CD4-positive, alpha-beta T cell treated with Interleukin-4 for 1 hour (primary cell): ENCODE measurements around the gene LAD1.

ENCODE experiments used
- DNase-seq, 2 donors: peaks; one replicate each; pipeline ENCODE4 v3.0.0-alpha.2; 2020 to 2022

Gene LAD1

GRCh38 chr1:201344206-201345080, 54.7 kb downstream of the LAD1 start:
- no peak for DNase-seq

GRCh38 chr1:201341377-201341776, 57.7 kb downstream of the LAD1 start:
- no peak for DNase-seq

DNA sequence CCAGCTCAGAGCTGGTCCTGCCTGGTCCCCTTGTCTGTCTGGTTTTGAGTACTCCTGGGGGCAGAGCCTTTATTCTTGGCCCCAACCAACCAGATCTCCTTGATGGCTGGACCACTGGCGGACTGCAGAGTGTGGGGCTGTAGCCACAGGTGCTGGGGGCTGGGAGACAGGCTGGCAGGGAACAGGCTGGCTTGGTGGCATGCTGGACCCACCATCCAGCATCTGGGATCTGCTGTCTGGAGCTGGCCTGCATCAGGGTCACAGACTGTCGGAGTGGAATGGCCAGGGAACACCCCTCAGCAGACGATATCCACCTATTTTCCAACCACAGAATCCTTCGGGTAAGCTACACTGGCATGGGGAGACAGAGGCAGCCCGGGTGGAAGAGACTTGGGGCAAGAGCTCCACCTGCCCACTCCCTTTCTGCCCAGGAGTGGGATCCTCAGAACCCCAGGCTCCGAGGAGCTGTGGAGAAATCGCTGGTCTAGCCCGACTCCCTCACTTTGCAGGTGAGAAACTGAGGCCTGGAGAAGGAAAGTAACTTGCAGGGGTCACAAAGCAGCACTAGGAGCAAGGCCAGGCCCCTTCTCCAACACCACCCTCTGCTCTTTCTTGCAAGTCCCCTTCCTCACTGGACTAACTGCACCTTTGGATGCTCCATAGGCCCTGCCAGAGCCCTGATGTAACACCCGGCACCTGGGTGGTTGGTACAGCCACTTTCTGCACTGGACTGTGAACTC, 62.2 kb downstream of the LAD1 start:
- DNase-seq, result no peak

DNA sequence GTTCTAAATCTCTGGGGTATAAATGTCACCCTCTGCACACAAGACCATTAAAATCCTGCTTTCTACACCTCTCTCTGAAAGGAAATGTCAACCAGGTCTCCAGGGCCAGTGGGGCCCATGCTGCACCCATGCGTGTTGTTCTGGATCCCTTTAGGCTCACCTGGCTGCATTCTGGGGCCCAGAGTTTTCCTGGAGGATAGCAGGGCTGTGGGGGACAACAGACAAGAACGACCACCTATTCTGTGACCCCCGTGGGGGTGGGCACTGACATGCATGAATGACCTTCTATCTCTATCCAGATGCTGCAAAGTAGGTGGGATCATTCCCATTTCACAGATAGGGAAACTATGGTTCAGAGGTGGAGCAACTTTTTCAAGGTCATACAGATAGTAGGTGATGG, 63.2 kb downstream of the LAD1 start:
- no peak for DNase-seq

DNA sequence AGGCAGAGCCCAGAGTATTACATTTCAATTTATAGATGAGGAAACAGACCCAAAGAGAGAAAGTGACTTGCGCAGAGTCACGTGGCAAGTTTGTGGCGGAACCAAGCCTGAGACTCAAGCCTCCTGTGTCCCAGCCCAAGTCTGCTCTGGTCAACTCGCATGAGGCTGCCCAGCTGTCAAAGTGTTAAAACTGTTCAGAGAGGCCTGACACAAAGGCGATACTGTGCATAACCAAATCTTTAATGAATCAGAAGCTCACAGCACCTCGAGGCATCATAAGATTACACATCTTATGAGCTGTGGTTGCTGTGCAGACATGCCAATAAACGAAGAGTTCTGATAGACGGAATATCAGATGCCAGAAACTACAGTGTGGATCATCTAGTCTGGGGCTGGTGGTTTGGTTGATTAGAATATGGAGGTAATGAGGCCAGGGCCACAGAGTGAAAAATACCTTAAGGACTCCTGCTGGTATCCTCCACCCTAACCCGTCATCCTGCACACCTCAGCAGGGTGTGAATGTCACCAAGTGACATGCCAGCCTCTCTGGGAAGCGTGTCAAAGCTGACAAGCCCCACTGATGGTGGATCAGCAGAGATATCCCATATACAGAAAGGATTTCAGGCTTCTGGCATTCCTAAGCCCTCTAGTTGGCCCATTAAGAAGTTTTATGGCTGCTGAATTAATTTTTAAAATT, 63.8 kb downstream of the LAD1 start:
- DNase-seq, result no peak

DNA sequence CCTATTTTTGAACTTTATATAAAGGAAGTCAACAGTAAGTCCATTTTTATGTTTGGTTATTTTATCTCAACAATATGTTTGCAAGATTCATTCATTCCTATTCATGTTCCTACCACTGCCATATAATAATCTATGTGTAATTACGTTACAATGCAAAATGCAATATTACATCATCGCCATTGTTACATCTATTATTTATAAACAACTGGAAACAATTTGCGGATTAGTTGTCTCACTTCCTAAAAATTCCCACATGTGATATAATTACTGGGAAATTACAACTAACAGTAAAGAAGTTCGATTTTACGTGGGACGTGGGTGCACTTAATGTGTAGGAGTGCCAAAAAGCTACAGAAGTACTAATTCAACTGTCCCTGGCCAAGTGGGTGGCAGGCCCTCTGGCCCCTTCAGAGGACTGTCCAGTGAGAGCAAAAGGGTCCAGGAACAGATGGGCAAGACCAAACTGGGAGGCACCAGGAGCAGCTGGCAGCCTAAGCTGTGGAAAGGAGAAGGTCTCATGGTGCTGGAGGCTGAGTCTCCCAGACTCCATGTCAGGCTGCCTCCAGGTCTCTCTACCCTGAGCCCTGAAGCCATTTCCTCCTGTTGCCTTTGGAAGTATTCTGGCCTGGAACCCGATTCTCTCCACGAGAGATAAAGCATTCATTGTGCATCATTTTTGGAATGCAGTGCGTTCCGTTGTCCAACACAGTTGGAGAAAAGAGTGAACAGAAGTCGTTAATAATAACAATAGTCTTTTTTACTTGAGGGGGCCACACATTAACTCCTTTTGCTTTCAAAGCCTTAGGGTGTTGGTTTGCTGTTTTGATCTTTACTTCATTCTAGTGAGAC, 64.6 kb downstream of the LAD1 start:
- no peak for DNase-seq

- DNase-seq, result no peak
Observed at GRCh38 chr1:201332616-201333335, 66.3 kb downstream of the LAD1 start.

DNA sequence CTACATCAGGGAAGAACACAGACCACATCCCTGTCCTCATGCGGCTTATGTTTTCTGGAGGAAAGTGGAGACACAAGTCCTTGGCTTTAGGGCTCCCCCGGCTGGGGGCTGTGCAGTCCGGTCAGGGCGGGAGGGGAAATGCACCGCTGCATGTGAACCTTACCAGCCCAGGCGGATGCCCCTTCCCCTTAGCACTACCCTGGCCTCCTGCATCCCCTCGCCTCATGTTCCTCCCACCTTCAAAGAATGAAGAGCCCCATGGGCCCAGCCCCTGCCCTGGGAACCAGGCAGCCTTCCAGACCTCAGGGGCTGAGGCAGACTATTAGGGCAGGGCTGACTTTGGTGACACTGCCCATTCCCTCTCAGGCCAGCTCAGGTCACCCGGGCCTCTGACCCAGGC, 67.1 kb downstream of the LAD1 start:
- DNase-seq, result no peak

DNA sequence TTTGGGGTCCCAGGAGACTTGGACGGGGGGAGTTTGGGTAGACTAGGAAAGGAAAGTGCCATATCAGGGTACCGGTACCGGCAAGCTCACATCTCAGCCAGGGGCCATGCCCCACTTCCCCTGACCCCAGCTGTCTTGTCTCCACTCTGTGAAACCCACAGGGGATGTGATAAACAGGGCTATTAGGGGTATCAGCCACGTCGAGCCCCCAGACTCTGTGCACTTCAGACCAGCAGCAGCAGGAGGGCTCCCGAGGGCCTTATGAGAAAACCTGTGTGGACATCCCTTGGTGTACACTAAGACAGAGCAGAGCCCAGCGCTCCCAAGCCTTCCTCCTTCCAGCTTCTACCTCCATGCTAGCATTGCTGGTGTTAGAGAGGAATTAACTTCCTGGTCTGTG, 68.0 kb downstream of the LAD1 start:
- DNase-seq, result no peak
